SH-SY5Y (cell line): ENCODE measurements around the gene XKR8.

Experiments used
- GATA2 ChIP-seq: IDR thresholded peaks from 2 replicates; pipeline ENCODE4 v1.6.1; 2011; ENCODE audit warnings: mild to moderate bottlenecking, low read depth, low read length
- GATA3 ChIP-seq: IDR thresholded peaks from 2 replicates; pipeline ENCODE4 v1.6.1; 2011; ENCODE audit warnings: low read depth, mild to moderate bottlenecking, low read length, moderate library complexity

DNA sequence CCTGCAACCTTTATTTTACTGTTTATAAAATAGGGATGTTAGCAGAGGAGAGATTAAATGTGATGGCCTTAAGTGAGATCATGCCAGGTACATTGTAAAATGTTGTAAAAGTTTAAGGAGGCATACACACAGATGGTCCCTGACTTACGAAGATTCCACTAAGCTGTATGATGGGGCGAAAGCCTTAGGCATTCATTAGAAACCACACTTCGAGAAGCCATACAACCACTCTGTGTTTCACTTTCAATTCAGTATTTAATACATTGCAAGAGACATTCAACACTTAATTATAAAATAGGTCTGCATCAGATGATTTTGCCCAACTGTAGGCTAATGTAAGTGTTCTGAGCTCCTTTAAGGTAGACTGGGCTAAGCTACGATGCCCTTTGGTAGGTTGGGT lies 21.3 kb upstream of the XKR8 start:
- TF ChIP-seq GATA3 (no peak), GATA2 (no peak)
